MM.1S (cell line): ENCODE measurements around the gene APOBEC3H.

Experiments used
- DNase-seq: peaks from one replicate; pipeline ENCODE4 v3.0.0-alpha.2; 2015
- H2AFZ ChIP-seq: fragments of 300-600 bp; sonication (generic); 2 replicates; pipeline ENCODE4 v1.6.0; 2016; ENCODE audit warnings: antibody characterized with exemption, low read length
- H3F3A ChIP-seq: fragments of 300-600 bp; sonication (generic); 2 replicates; pipeline ENCODE4 v1.6.1; 2016; ENCODE audit warnings: mild to moderate bottlenecking, antibody characterized with exemption, low read length, moderate library complexity, mixed read lengths; ENCODE audit not compliant: insufficient read depth
- H3K27ac ChIP-seq: fragments of 300-600 bp; sonication (generic); 2 replicates; pipeline ENCODE4 v1.5.1; 2016; ENCODE audit warnings: mild to moderate bottlenecking, low read length
- H3K27me3 ChIP-seq: fragments of 300-600 bp; sonication (generic); replicated peaks from 2 replicates; pipeline ENCODE4 v1.6.0; 2016; ENCODE audit warnings: low read length; ENCODE audit not compliant: insufficient read depth
- H3K36me3 ChIP-seq: fragments of 300-600 bp; sonication (generic); replicated peaks from 2 replicates; pipeline ENCODE4 v1.6.1; 2016; ENCODE audit warnings: mild to moderate bottlenecking, low read length, mixed read lengths; ENCODE audit not compliant: insufficient read depth
- H3K4me1 ChIP-seq: fragments of 300-600 bp; sonication (generic); 2 replicates; pipeline ENCODE4 v1.6.1; 2016; ENCODE audit warnings: low read length, mixed read lengths
- H3K4me2 ChIP-seq: fragments of 300-600 bp; sonication (generic); 2 replicates; pipeline ENCODE4 v1.6.0; 2016; ENCODE audit warnings: low read depth, low read length
- H3K4me3 ChIP-seq: fragments of 300-600 bp; sonication (generic); 2 replicates; pipeline ENCODE4 v1.5.1; 2016; ENCODE audit warnings: low read length, mixed read lengths
- H3K79me2 ChIP-seq: fragments of 300-600 bp; sonication (generic); 2 replicates; pipeline ENCODE4 v1.6.1; 2016; ENCODE audit warnings: mixed run types, low read length, mixed read lengths
- H3K9ac ChIP-seq: fragments of 300-600 bp; sonication (generic); 2 replicates; pipeline ENCODE4 v1.6.1; 2016; ENCODE audit warnings: low read length, mixed read lengths
- H3K9me2 ChIP-seq: fragments of 300-600 bp; sonication (generic); replicated peaks from 2 replicates; pipeline ENCODE4 v1.6.1; 2016; ENCODE audit warnings: mild to moderate bottlenecking, low read length, mixed read lengths; ENCODE audit not compliant: insufficient read depth
- H3K9me3 ChIP-seq: fragments of 300-600 bp; sonication (generic); replicated peaks from 2 replicates; pipeline ENCODE4 v1.6.1; 2016; ENCODE audit warnings: mild to moderate bottlenecking, low read length, mixed read lengths; ENCODE audit not compliant: insufficient read depth
- H4K20me1 ChIP-seq: fragments of 300-600 bp; sonication (generic); 2 replicates; pipeline ENCODE4 v1.6.1; 2016; ENCODE audit warnings: mild to moderate bottlenecking, low read length, moderate library complexity, mixed read lengths; ENCODE audit not compliant: insufficient read depth
- EZH2 ChIP-seq: fragments of 300-600 bp; sonication (generic); optimal IDR thresholded peaks from 2 replicates; pipeline ENCODE3; 2017; ENCODE audit warnings: low read depth, mild to moderate bottlenecking, antibody characterized with exemption, low read length, mixed read lengths
- EZH2phosphoT487 ChIP-seq: fragments of 300-600 bp; sonication (generic); IDR thresholded peaks from 2 replicates; pipeline ENCODE4 v1.6.1; 2018; ENCODE audit warnings: antibody characterized with exemption, low read length
- TF ChIP-seq, protein P1 (sequence below): fragments of 300-600 bp; sonication (generic); IDR thresholded peaks from 2 replicates; pipeline ENCODE4 v1.5.1; 2016; ENCODE audit warnings: antibody characterized with exemption, low read length, mixed read lengths

The APOBEC3H gene

DNA sequence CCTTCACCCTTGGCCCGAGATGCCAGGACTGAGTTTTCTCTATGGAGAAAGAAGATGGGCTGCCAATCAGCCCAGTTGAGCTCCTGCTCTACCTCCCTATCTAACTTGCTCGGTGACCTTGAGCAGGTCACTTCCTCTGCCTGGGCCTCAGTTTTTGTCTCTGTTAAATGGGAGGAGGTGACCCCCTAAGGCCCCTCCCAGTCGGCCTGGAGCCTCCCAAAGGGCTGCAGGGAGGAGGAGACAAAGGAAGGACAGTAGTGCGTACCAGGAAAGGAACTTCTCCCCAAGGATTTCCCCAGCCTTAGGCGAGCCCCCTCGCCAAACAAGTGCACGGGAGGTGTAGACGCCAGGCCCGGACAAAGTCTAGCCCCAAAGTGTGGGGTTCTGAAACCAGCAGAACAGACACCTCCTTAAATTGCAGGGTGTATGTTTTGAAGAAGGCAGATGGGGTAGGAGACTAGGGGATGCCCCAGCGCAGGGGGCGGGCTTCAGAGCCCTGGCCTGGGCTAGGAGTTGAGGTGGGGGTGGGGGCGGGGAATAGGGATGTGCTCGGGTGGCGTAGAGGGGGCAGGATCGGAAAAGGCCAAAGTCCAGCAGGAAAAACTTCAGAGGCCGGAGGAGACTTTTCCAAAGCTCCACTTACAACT, 54.4 kb downstream of the APOBEC3H start:
- Histone ChIP-seq H3K4me1 (peaks cover 44% of the 10 kb centered on the region), H4K20me1 (no peaks in the 10 kb centered on the region), H2AFZ (no peak overlapping the region), H3K4me2 (peak overlapping the region; percentile 90), H3K27ac (peak overlapping the region; percentile 71; the same call in 1 of the 2 replicates), H3F3A (peaks cover 33% of the 10 kb centered on the region), H3K27me3 (no peaks in the 10 kb centered on the region), H3K9me3 (no peaks in the 10 kb centered on the region), H3K4me3 (peak overlapping the region; percentile 89), H3K9me2 (no peaks in the 10 kb centered on the region), H3K79me2 (peaks cover 55% of the 10 kb centered on the region), H3K9ac (peak overlapping the region; percentile 82; the same call in 1 of the 2 replicates), H3K36me3 (no peaks in the 10 kb centered on the region)
- peak; percentile 36 for DNase-seq
- TF ChIP-seq EZH2phosphoT487 (no peak), EZH2 (no peak)
- TF ChIP-seq, protein P1, sequence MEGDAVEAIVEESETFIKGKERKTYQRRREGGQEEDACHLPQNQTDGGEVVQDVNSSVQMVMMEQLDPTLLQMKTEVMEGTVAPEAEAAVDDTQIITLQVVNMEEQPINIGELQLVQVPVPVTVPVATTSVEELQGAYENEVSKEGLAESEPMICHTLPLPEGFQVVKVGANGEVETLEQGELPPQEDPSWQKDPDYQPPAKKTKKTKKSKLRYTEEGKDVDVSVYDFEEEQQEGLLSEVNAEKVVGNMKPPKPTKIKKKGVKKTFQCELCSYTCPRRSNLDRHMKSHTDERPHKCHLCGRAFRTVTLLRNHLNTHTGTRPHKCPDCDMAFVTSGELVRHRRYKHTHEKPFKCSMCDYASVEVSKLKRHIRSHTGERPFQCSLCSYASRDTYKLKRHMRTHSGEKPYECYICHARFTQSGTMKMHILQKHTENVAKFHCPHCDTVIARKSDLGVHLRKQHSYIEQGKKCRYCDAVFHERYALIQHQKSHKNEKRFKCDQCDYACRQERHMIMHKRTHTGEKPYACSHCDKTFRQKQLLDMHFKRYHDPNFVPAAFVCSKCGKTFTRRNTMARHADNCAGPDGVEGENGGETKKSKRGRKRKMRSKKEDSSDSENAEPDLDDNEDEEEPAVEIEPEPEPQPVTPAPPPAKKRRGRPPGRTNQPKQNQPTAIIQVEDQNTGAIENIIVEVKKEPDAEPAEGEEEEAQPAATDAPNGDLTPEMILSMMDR: no peak

DNA sequence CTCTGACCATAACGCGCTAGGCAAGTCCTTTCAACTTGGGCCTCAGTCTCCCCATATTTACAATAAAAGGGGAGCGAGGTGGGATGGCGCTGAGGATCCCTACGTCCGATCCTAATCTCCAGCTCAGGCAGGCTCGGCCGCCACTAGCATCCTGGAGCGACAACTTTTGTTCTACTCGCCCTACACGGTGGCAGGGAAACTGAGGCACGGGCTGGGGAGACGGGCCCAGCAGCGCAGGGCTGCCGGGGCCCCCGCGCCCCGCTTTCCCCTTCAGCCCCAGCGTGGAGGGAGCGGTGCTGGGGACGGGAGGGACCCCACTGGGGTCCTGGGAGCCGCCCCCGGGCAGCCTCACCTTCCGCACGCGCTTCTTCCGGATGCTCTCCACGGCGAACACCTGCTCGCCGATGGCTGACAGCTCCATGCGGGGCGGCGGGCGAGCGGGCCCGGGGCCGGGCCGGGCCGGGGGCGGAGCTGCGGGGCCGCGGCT, 55.0 kb downstream of the APOBEC3H start:
- peak; percentile 18 for DNase-seq
- Histone ChIP-seq H3F3A (peaks cover 30% of the 10 kb centered on the region), H3K79me2 (peaks cover 49% of the 10 kb centered on the region), H2AFZ (peak overlapping the region; percentile 44; the same call in 1 of the 2 replicates), H3K9ac (peak overlapping the region; percentile 82), H3K27ac (peak overlapping the region; percentile 71; the same call in 1 of the 2 replicates), H3K36me3 (no peaks in the 10 kb centered on the region), H3K4me3 (peak overlapping the region; percentile 89), H3K9me2 (no peaks in the 10 kb centered on the region), H3K27me3 (no peaks in the 10 kb centered on the region), H3K4me1 (peaks cover 41% of the 10 kb centered on the region), H4K20me1 (no peaks in the 10 kb centered on the region), H3K4me2 (peak overlapping the region; percentile 90), H3K9me3 (no peaks in the 10 kb centered on the region)
- TF ChIP-seq, protein P1: no peak
- TF ChIP-seq EZH2phosphoT487 (no peak), EZH2 (no peak)

DNA sequence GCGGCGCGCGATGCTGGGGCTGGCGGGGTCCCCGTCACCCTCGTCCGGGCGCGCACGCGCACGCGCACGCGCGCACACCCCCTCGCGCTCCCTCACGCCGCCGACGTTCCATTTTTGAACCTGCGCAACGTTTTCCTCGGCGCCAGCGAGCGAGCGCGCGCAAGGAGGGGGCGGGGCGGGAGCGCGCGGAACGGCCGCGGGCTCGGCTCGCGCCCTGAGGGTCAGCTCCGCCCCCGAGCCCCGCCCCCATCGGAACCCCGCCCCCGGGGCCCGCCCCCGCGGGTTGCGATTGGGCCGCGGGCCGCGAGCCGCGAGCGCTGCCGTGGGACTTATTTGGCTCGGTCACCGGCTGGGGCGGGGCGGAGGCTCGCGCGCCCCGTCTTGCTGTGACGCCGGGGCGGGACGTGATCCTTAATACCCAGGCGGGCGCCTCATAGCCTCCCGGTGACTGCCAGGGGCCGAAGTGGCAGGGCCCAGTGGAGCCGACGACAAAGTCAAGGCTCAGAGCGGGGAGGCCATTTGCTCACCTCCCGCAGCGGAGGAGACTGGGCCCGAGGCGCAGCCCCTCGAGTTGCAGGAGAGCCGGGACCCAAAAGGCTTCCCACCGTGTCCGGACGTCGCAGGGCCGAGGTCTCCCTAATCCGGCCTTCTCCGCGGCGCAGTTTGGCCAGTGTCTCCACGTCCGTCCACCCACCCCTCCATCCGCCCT, 55.6 kb downstream of the APOBEC3H start, which contains the start of gene CBX7:
TSS of gene CBX7 (minus strand) at position 170 of the 709 bp plus-strand sequence. CDS start 236 bp downstream, outside the sequence.
- H3K27me3 ChIP-seq: no peaks in the 10 kb centered on the region
- peak; percentile 93 for DNase-seq
- no peaks in the 10 kb centered on the region for H3K9me3 ChIP-seq
- no peaks in the 10 kb centered on the region for H3K36me3 ChIP-seq
- H4K20me1 ChIP-seq: no peaks in the 10 kb centered on the region
- no peak for TF ChIP-seq EZH2
- TF ChIP-seq EZH2phosphoT487: no peak
- TF ChIP-seq, protein P1: no peak
- H3K9me2 ChIP-seq: no peaks in the 10 kb centered on the region
- peak within 1 kb of the TSS; percentile 89 for H3K4me3 ChIP-seq
- peaks cover 30% of the 10 kb centered on the region for H3F3A ChIP-seq
- peak within 1 kb of the TSS; percentile 92 for H3K4me2 ChIP-seq
- peaks cover 43% of the 10 kb centered on the region for H3K79me2 ChIP-seq
- peak within 1 kb of the TSS; percentile 82 for H3K9ac ChIP-seq
- H2AFZ ChIP-seq: peak within 1 kb of the TSS; percentile 79
- peak within 1 kb of the TSS; percentile 71; the same call in 1 of the 2 replicates for H3K27ac ChIP-seq
- H3K4me1 ChIP-seq: peaks cover 37% of the 10 kb centered on the region
